ENCODE data around the gene PCDHGB5.
"Not testable (repeated sequence)": the region's sequence is repeated elsewhere in the genome, so short reads cannot be mapped to it uniquely, and the experiment has no call there.

The PCDHGB5 gene

DNA sequence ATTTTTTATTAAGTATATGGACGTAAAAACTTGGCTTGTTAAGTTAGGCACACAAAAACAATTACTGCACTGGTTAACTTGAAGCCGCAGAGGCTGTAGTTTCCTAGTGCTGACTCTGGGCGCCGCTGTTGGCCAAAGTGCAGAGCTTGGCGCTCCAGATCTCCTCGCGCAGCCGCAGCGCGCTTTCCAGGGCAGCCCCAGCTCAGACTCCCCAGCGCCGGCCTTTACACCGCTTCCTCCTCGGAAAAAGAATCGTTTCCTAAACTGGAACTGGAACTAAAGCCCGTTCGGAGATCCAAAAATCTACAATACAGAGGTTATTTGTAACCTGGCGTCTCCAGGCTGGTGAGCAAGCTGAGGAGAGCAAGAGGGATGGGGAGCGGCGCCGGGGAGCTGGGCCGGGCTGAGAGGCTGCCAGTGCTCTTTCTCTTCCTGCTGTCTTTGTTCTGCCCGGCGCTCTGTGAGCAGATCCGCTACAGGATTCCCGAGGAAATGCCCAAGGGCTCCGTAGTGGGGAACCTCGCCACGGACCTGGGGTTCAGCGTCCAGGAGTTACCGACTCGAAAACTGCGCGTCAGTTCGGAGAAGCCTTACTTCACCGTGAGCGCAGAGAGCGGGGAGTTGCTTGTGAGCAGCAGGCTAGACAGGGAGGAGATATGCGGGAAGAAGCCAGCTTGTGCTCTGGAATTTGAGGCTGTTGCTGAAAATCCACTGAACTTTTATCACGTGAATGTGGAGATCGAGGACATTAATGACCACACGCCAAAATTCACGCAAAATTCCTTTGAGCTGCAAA lies at the start of gene PCDHGB5:
PCDHGB5 (plus strand) TSS at position 192 of the 796 bp plus-strand sequence; CDS start at position 373, 181 bp downstream.
- DNase-seq: peak; percentile 43

DNA sequence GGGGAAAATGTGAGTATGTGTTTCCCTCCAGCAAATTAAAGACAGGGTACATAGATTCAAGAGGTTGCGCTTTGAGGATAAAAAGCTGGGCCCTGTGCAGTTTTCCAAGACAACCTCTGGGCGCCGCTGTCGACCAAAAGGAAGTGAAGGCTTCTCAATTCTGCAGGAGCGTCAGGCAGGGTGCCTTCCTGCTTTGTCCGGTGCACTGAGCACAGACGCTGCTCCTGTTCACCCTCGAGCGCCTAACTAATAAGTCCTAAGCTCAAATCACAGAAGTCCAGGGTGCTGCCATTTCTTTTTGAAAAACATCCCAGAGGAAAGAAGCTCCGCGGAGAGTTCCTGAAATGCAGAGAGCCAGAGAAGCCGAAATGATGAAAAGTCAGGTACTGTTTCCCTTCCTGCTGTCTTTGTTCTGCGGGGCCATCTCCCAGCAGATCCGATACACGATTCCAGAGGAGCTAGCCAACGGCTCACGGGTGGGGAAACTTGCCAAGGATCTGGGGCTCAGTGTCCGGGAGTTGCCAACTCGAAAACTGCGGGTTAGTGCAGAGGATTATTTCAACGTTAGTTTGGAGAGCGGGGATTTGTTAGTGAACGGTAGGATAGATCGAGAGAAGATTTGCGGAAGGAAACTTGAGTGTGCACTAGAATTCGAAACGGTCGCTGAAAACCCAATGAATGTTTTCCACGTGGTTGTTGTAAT lies 47.7 kb upstream of the PCDHGB5 start, which contains the start of gene PCDHGB1:
PCDHGB1 (plus strand) TSS at position 183 of the 703 bp plus-strand sequence; CDS start at position 345, 162 bp downstream.
- DNase-seq: peak; percentile 48

DNA sequence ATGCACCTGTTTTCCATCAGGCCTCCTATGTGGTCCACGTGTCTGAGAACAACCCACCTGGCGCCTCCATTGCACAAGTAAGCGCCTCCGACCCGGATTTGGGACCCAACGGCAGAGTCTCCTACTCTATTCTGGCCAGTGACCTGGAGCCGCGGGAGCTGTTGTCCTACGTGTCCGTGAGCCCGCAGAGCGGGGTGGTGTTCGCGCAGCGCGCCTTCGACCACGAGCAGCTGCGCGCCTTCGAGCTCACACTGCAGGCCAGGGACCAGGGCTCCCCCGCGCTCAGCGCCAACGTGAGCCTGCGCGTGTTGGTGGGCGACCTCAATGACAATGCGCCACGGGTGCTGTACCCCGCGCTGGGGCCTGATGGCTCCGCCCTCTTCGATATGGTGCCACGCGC lies 46.2 kb upstream of the PCDHGB5 start:
- no peak for DNase-seq

- DNase-seq: peak; percentile 15
These were observed 42.8 kb upstream of the PCDHGB5 start, which contains the start of gene PCDHGA4 for GRCh38 chr5:141354900-141355469. Gene PCDHGA4 (plus strand): TSS chr5:141355021. CDS start chr5:141355108, 87 bp downstream.

DNA sequence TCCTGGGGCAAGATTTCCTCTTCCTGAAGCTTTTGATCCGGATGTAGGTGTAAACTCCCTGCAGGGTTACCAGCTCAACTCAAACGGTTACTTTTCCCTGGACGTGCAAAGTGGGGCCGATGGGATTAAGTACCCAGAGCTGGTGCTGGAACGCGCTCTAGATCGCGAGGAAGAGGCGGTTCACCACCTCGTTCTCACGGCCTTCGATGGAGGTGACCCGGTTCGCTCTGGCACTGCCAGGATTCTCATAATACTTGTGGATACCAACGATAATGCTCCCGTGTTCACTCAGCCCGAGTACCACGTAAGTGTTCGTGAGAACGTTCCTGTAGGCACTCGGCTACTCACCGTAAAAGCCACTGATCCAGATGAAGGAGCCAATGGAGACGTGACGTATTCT lies 42.1 kb upstream of the PCDHGB5 start:
- no peak for DNase-seq

- no peak for DNase-seq
These were observed 41.6 kb upstream of the PCDHGB5 start for GRCh38 chr5:141356133-141356532.

DNA sequence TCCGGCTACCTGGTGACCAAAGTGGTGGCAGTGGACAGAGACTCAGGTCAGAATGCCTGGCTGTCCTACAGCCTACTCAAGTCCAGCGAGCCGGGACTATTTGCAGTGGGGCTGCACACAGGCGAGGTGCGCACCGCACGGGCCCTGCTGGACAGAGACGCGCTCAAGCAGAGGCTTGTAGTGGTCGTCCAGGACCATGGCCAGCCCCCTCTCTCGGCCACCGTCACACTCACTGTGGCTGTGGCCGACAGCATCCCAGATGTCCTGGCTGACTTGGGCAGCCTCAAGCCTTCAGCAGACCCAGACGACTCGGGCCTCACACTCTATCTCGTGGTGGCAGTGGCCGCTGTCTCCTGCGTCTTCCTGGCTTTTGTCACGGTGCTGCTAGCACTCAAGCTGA lies 40.8 kb upstream of the PCDHGB5 start:
- DNase-seq: no peak

DNA sequence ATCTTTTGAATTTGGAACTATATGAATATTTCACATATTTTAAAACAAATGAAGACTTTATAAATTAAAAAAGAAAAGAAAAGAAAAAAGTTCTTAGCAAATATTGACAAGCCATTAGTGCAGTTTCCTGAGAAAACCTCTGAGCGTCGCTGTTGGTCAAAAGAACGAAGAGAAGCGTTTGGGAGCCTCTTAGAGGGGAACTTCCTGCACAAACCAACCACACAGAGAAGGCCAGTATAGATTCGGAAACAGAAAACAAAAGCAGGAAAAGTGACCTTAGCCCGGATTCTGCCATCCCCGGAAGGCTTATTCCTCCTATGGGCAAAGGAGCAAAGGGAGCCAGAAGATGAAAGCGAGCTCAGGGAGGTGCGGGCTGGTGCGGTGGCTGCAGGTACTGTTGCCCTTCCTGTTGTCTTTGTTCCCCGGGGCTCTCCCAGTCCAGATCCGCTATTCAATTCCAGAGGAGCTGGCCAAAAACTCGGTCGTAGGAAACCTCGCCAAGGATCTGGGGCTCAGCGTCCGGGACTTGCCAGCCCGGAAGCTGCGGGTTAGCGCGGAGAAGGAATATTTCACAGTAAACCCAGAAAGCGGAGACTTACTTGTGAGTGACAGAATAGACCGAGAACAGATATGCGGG lies 37.8 kb upstream of the PCDHGB5 start, which contains the start of gene PCDHGB2:
PCDHGB2 (plus strand) TSS at position 205 of the 637 bp plus-strand sequence; CDS start at position 347, 142 bp downstream.
- DNase-seq: peak; percentile 46

DNA sequence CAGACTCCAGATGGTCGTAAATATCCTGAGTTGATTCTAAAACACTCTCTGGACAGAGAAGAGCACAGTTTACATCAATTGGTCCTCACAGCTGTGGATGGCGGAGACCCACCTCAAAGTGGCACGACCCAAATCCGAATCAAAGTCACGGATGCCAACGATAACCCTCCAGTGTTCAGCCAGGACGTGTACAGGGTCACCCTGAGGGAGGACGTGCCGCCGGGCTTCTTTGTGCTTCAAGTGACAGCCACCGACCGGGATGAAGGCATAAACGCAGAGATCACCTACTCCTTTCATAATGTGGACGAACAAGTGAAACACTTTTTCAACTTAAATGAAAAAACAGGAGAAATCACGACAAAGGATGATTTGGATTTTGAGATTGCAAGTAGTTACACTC lies 37.1 kb upstream of the PCDHGB5 start:
- DNase-seq: no peak

GRCh38 chr5:141362719-141363118 lies 35.0 kb upstream of the PCDHGB5 start:
- no peak for DNase-seq

DNA sequence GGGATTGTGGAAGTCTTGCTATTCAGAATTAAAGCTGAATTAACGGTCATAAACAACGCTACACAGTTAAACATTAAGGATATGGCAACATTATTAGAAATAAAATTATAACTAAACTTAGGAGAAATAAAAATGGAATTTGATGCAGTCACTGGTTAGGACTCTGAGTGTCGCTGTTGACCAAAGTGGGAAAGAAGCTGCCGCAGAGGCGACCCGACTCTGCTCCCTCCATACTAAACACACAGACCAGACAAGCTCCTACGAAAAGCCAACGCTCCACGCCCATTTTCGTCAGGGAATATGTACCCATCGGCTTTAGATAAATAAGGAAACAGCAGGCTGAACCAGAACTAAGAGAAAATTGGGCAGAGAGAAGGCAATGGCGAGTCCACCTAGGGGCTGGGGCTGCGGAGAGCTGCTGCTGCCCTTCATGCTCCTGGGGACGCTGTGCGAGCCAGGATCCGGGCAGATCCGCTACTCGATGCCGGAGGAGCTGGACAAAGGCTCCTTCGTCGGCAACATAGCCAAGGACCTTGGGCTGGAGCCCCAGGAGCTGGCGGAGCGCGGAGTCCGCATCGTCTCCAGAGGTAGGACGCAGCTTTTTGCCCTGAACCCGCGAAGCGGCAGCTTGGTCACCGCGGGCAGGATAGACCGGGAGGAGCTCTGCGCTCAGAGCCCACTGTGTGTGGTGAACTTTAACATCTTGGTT lies 33.6 kb upstream of the PCDHGB5 start, which contains the start of gene PCDHGA5:
PCDHGA5 (plus strand) TSS at position 211 of the 709 bp plus-strand sequence; CDS start at position 380, 169 bp downstream.
- no peak for DNase-seq

DNA sequence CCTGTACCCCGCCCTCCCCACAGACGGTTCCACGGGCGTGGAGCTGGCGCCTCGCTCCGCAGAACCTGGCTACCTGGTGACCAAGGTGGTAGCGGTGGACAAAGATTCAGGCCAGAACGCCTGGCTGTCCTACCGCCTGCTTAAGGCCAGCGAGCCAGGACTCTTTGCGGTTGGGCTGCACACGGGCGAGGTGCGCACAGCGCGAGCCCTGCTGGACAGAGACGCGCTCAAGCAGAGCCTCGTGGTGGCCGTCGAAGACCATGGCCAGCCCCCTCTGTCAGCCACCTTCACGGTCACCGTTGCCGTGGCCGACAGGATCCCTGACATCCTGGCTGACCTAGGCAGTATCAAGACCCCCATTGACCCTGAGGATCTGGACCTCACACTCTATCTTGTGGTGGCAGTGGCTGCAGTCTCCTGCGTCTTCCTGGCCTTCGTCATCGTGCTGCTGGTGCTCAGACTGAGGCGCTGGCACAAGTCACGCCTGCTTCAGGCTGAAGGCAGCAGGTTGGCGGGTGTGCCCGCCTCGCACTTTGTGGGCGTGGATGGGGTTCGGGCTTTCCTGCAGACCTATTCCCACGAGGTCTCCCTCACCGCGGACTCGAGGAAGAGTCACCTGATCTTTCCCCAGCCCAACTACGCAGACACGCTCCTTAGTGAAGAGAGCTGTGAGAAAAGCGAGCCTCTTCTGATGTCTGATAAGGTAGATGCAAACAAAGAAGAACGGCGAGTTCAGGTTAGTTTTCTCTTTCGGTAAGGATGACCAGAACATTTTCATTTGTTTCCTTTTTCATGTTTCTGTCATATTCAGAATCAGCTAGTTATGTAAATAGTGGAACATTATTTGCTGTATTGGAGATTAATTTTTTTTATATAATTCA lies 31.5 kb upstream of the PCDHGB5 start:
- DNase-seq: no peak

- DNase-seq: peak; percentile 52
These were observed 27.5 kb upstream of the PCDHGB5 start, which contains the start of gene PCDHGB3 for GRCh38 chr5:141369994-141370848. Gene PCDHGB3 (plus strand): TSS chr5:141370242. CDS start chr5:141370395, 153 bp downstream.

DNA sequence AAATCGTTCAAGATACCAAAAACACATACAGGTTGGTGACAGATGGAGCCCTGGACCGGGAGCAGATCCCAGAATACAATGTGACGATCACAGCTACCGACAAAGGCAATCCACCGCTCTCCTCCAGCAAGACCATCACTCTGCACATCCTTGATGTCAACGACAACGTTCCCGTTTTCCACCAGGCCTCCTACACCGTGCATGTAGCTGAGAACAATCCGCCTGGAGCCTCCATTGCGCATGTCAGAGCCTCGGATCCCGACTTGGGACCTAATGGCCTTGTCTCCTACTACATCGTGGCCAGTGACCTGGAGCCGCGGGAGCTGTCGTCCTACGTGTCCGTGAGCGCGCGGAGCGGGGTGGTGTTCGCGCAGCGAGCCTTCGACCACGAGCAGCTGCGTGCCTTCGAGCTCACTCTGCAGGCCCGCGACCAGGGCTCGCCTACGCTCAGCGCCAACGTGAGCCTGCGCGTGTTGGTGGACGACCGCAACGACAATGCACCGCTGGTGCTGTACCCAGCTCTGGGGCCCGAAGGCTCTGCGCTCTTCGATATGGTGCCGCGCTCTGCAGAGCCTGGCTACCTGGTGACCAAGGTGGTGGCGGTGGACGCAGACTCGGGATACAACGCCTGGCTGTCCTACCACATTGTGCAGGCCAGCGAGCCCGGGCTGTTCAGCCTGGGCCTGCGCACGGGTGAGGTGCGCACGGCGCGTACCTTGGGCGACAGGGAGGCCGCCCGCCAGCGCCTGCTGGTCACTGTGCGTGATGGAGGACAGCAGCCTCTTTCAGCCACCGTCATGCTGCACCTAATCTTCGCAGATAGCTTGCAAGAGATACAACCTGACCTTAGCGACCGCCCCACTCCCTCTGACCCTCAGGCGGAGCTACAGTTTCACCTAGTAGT lies 25.9 kb upstream of the PCDHGB5 start:
- no peak for DNase-seq

DNA sequence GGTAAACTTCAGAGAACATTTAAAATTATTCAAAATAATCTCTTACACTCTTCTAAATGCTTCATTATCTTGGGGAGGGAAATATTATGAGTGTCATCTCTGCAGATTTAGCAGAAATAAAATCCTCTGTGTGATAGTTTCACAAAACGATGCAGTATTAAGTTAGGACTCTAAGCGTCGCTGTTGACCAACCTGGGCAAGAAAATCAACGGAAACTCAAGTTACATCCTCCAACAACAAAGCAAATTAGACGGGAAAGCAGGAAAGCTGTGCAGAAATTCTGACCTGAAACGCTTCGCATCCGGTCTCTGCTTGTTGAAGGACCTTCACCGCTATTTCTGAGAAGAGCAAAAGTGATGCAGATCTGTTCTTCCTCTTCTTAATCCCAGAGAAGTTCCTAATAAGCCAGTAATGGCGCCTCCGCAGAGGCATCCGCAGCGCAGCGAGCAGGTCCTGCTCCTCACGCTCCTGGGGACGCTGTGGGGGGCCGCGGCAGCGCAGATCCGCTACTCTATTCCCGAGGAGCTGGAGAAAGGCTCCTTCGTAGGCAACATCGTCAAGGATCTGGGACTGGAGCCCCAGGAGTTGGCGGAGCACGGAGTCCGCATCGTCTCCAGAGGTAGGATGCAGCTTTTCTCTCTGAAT lies 24.0 kb upstream of the PCDHGB5 start, which contains the start of gene PCDHGA6:
PCDHGA6 (plus strand) TSS at position 219 of the 645 bp plus-strand sequence; CDS start at position 412, 193 bp downstream.
- DNase-seq: peak; percentile 13

DNA sequence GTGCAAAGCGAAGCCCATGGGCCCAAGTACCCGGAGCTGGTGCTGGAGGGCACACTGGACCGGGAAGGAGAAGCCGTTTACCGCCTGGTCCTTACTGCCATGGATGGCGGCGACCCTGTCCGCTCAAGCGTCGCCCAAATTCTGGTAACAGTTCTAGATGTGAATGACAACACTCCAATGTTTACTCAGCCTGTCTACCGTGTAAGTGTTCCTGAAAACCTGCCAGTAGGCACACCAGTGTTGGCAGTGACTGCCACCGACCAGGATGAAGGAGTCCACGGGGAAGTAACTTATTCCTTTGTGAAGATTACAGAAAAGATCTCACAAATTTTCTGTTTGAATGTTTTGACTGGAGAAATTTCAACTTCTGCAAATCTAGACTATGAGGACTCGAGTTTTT lies 23.1 kb upstream of the PCDHGB5 start:
- DNase-seq: no peak

DNA sequence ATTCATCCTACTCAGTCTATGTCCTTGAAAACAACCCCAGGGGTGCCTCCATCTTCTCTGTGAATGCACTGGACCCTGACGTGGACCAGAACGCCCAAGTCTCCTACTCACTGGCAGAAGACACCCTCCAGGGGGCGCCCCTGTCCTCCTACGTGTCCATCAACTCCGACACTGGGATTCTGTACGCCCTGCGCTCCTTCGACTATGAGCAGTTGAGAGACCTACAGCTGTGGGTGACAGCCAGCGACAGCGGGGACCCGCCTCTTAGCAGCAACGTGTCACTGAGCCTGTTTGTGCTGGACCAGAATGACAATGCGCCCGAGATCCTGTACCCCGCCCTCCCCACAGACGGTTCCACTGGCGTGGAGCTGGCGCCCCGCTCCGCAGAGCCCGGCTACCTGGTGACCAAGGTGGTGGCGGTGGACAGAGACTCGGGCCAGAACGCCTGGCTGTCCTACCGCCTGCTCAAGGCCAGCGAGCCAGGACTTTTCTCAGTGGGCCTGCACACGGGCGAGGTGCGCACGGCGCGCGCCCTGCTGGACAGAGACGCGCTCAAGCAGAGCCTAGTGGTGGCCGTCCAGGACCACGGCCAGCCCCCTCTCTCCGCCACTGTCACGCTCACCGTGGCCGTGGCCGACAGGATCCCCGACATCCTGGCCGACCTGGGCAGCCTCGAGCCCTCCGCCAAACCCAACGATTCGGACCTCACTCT lies 22.1 kb upstream of the PCDHGB5 start:
- not testable (repeated sequence) for DNase-seq
